K562 (cell line): ENCODE measurements around the gene DNAJC6. TPM values are rescaled to one million over a fixed set of nuclear protein-coding genes. Genes with fewer than 3 reads are reported as not detected.

ENCODE experiments used
- L3MBTL2 ChIP-seq: fragments of 450-650 bp; IDR thresholded peaks from 2 replicates; pipeline ENCODE4 v1.6.1; 2016; ENCODE audit warnings: mild to moderate bottlenecking, moderate library complexity
- MYBL2 ChIP-seq, 2 experiments: fragments of 450-650 bp in 1 of 2; sonication (generic) in 1 of 2; formaldehyde crosslinking in 1 of 2; IDR thresholded peaks; 2 replicates each; pipeline versions ENCODE4 v1.6.1 to v1.8.1; 2017 to 2022; ENCODE audit warnings: borderline replicate concordance in 1 of 2, inconsistent platforms in 1 of 2, low read depth in 1 of 2, mild to moderate bottlenecking in 1 of 2, missing genetic modification reagents in 1 of 2, moderate library complexity in 1 of 2
- RFX5 ChIP-seq: IDR thresholded peaks from 2 replicates; pipeline ENCODE4 v1.6.1; 2011; ENCODE audit warnings: low read depth, mild to moderate bottlenecking, improper control_type of control experiment, low read length
- SIN3A ChIP-seq, 2 experiments: fragments of 150-350 bp in 1 of 2; IDR thresholded peaks; 2 replicates each; pipeline ENCODE4 v1.6.1; 2011 to 2016; ENCODE audit warnings: borderline replicate concordance in 2 of 2, low read depth in 2 of 2, low read length in 2 of 2, mild to moderate bottlenecking in 2 of 2, moderate library complexity in 2 of 2; ENCODE audit not compliant: control insufficient read depth in 1 of 2
- SIX5 ChIP-seq, 2 experiments: IDR thresholded peaks; 2 replicates each; pipeline ENCODE4 v1.6.1; 2011; ENCODE audit warnings: low read length in 2 of 2, borderline replicate concordance in 1 of 2, low read depth in 1 of 2, mild to moderate bottlenecking in 1 of 2, moderate library complexity in 1 of 2; ENCODE audit not compliant: insufficient read depth in 1 of 2
- SRSF1 ChIP-seq: fragments of 200-400 bp; formaldehyde crosslinking; IDR thresholded peaks from 2 replicates; pipeline ENCODE4 v1.6.1; 2017; ENCODE audit warnings: mild to moderate bottlenecking, low read depth, low read length, moderate library complexity
- ZC3H8 ChIP-seq: fragments of 450-650 bp; IDR thresholded peaks from 2 replicates; pipeline ENCODE4 v1.6.1; 2017
- ZFX ChIP-seq: sonication (generic); formaldehyde crosslinking; IDR thresholded peaks from 2 replicates; pipeline ENCODE4 v1.8.0; 2022; ENCODE audit warnings: mild to moderate bottlenecking, missing genetic modification reagents, moderate library complexity
- ZNF561 ChIP-seq: fragments of 450-650 bp; formaldehyde crosslinking; conservative IDR thresholded peaks from 2 replicates; pipeline ENCODE4 v1.4.0; 2020; ENCODE audit warnings: mild to moderate bottlenecking, moderate library complexity
- polyA plus RNA-seq, 8 experiments: library from polyadenylated mRNA; depleted of rRNA in 4 of 8; stranded (reverse) in 5 of 8; unstranded in 3 of 8; fragments of >200 nt; fragmentation: Nextera tagmentation in 2 of 8; fragmentation: Illumina TruSeq in 1 of 8; extraction: Ambion mirVana in 2 of 8; extraction: Trizol in 1 of 8; gene quantifications; 2 replicates each; pipeline versions ENCODE4 v1.2.1 to v1.2.3, GENCODE V29; 2011 to 2014; ENCODE audit warnings: inconsistent platforms in 1 of 8, missing spikeins in 1 of 8
- total RNA-seq, 7 experiments: library from RNA; depleted of rRNA in 6 of 7; stranded (reverse); fragments of >200 nt in 6 of 7; fragmentation: Illumina TruSeq in 2 of 7; extraction: Trizol in 2 of 7; gene quantifications; 2 replicates each; pipeline versions ENCODE4 v1.2.1 to v1.2.3, GENCODE V29; 2011 to 2021; ENCODE audit warnings: low replicate concordance in 1 of 7
- TF ChIP-seq, protein P1 (sequence below): fragments of 200-800 bp; sonication (Bioruptor generic); IDR thresholded peaks from 2 replicates; pipeline ENCODE4 v1.6.1; 2016; ENCODE audit warnings: missing genetic modification characterization, missing compliant biosample characterization
- TF ChIP-seq, protein P2 (sequence below): sonication (generic); formaldehyde crosslinking; IDR thresholded peaks from 2 replicates; pipeline ENCODE4 v1.8.0; 2022; ENCODE audit warnings: missing genetic modification reagents, mild to moderate bottlenecking, borderline replicate concordance
- TF ChIP-seq, protein P3 (sequence below): fragments of 250-450 bp; sonication (Bioruptor Pico); IDR thresholded peaks from 2 replicates; pipeline ENCODE4 v1.8.0; 2021; ENCODE audit warnings: moderate library complexity, mild to moderate bottlenecking, inconsistent platforms
- TF ChIP-seq, protein P4 (sequence below): sonication (generic); formaldehyde crosslinking; IDR thresholded peaks from 2 replicates; pipeline ENCODE4 v1.8.0; 2022; ENCODE audit warnings: mild to moderate bottlenecking, missing genetic modification reagents
- TF ChIP-seq, protein P5 (sequence below): fragments of 250-450 bp; sonication (Bioruptor Pico); IDR thresholded peaks from 2 replicates; pipeline ENCODE4 v1.4.0; 2020
- TF ChIP-seq, protein P6 (sequence below): fragments of 450-650 bp; formaldehyde crosslinking; IDR thresholded peaks from 2 replicates; pipeline ENCODE4 v1.4.0; 2022; ENCODE audit warnings: mild to moderate bottlenecking, moderate library complexity

DNAJC6 gene
- total and polyA plus RNA-seq, 9 of the 15 experiments (the other 6 are each of a cell fraction or from before 2014, with no cell fraction given): 6.7 to 78.7 (median 28.0) TPM

DNA sequence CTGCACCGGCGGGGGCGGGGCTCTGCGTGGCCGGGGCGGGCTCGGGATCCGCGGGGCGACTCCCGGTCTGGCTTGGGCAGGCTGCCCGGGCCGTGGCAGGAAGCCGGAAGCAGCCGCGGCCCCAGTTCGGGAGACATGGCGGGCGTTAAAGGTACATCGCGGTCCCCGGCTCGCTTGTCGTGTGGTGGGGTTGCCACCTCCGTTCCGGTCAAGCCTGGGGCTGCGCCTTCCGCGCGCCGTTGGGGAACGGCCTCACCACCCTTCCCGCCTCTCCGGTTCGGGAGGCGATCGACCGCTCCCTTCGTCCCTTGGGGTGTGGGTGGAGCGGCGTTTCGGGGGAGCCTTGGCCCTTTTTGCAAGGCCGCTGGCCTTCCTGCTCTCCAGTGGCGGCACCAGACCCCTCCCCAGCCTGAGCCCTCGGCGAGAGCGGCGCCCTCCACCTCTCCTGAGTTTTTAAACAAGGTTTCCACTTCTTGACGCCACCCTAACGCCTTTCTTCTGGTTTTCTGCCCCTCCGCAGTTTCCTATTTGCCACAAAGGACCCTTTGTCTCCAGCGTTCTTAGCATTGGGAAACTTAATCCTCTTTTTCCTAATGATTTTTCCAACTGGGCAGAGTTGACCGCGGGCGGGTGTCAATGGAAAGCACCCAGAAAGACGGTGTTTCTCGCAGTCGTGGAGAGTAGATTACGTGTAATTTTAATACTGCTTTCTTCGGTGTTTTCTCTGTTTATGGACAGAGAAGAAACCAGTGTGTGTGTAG is 111.4 kb downstream of the DNAJC6 start, which contains the start of the genes LEPR and LEPROT (continued):
- TF ChIP-seq, protein P1, sequence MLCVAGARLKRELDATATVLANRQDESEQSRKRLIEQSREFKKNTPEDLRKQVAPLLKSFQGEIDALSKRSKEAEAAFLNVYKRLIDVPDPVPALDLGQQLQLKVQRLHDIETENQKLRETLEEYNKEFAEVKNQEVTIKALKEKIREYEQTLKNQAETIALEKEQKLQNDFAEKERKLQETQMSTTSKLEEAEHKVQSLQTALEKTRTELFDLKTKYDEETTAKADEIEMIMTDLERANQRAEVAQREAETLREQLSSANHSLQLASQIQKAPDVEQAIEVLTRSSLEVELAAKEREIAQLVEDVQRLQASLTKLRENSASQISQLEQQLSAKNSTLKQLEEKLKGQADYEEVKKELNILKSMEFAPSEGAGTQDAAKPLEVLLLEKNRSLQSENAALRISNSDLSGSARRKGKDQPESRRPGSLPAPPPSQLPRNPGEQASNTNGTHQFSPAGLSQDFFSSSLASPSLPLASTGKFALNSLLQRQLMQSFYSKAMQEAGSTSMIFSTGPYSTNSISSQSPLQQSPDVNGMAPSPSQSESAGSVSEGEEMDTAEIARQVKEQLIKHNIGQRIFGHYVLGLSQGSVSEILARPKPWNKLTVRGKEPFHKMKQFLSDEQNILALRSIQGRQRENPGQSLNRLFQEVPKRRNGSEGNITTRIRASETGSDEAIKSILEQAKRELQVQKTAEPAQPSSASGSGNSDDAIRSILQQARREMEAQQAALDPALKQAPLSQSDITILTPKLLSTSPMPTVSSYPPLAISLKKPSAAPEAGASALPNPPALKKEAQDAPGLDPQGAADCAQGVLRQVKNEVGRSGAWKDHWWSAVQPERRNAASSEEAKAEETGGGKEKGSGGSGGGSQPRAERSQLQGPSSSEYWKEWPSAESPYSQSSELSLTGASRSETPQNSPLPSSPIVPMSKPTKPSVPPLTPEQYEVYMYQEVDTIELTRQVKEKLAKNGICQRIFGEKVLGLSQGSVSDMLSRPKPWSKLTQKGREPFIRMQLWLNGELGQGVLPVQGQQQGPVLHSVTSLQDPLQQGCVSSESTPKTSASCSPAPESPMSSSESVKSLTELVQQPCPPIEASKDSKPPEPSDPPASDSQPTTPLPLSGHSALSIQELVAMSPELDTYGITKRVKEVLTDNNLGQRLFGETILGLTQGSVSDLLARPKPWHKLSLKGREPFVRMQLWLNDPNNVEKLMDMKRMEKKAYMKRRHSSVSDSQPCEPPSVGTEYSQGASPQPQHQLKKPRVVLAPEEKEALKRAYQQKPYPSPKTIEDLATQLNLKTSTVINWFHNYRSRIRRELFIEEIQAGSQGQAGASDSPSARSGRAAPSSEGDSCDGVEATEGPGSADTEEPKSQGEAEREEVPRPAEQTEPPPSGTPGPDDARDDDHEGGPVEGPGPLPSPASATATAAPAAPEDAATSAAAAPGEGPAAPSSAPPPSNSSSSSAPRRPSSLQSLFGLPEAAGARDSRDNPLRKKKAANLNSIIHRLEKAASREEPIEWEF (CRISPR knock-in tag): no peak
- TF ChIP-seq, protein P2, sequence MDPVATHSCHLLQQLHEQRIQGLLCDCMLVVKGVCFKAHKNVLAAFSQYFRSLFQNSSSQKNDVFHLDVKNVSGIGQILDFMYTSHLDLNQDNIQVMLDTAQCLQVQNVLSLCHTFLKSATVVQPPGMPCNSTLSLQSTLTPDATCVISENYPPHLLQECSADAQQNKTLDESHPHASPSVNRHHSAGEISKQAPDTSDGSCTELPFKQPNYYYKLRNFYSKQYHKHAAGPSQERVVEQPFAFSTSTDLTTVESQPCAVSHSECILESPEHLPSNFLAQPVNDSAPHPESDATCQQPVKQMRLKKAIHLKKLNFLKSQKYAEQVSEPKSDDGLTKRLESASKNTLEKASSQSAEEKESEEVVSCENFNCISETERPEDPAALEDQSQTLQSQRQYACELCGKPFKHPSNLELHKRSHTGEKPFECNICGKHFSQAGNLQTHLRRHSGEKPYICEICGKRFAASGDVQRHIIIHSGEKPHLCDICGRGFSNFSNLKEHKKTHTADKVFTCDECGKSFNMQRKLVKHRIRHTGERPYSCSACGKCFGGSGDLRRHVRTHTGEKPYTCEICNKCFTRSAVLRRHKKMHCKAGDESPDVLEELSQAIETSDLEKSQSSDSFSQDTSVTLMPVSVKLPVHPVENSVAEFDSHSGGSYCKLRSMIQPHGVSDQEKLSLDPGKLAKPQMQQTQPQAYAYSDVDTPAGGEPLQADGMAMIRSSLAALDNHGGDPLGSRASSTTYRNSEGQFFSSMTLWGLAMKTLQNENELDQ (CRISPR knock-in tag): no peak
- TF ChIP-seq SIX5 (IDR thresholded peaks at IDR 0.05; ENCODE audit: borderline replicate concordance in 1 of 2, insufficient read depth in 1 of 2, low read depth in 1 of 2, low read length in 2 of 2) (no peak), ZFX (peak; percentile 94), MYBL2 (IDR thresholded peaks at IDR 0.05; ENCODE audit: low read depth) (no peak), MYBL2 (CRISPR knock-in tag; IDR thresholded peaks at IDR 0.05; ENCODE audit: borderline replicate concordance) (no peak), SRSF1 (no peak), ZC3H8 (no peak), RFX5 (no peak), SIN3A (IDR thresholded peaks at IDR 0.05; ENCODE audit: borderline replicate concordance in 2 of 2, control insufficient read depth in 1 of 2, low read depth in 2 of 2, low read length in 2 of 2) (peak; percentile 22 to 59; a peak in 1 of 4 replicates), L3MBTL2 (peak; percentile 40; the same call in 1 of the 2 replicates), ZNF561 (CRISPR knock-in tag) (no peak)
- TF ChIP-seq, protein P3, sequence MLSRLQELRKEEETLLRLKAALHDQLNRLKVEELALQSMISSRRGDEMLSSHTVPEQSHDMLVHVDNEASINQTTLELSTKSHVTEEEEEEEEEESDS: no peak
- TF ChIP-seq, protein P4, sequence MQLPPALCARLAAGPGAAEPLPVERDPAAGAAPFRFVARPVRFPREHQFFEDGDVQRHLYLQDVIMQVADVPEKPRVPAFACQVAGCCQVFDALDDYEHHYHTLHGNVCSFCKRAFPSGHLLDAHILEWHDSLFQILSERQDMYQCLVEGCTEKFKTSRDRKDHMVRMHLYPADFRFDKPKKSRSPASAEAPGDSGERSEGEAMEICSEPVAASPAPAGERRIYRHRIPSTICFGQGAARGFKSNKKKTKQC (CRISPR knock-in tag): peak; percentile 50; the same call in 1 of the 2 replicates
- TF ChIP-seq, protein P5, sequence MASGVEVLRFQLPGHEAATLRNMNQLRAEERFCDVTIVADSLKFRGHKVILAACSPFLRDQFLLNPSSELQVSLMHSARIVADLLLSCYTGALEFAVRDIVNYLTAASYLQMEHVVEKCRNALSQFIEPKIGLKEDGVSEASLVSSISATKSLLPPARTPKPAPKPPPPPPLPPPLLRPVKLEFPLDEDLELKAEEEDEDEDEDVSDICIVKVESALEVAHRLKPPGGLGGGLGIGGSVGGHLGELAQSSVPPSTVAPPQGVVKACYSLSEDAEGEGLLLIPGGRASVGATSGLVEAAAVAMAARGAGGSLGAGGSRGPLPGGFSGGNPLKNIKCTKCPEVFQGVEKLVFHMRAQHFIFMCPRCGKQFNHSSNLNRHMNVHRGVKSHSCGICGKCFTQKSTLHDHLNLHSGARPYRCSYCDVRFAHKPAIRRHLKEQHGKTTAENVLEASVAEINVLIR (CRISPR knock-in tag): no peak
- TF ChIP-seq, protein P6, sequence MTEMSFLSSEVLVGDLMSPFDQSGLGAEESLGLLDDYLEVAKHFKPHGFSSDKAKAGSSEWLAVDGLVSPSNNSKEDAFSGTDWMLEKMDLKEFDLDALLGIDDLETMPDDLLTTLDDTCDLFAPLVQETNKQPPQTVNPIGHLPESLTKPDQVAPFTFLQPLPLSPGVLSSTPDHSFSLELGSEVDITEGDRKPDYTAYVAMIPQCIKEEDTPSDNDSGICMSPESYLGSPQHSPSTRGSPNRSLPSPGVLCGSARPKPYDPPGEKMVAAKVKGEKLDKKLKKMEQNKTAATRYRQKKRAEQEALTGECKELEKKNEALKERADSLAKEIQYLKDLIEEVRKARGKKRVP (CRISPR knock-in tag): no peak
